SK-N-SH treated with all-trans-retinoic acid at 6 μM for 48 hours (cell line): Measurements from ENCODE around the gene KPTN.

ENCODE experiments used
- TF ChIP-seq, protein P1 (sequence below): fragments of 250-450 bp; sonication (Bioruptor Pico); IDR thresholded peaks from 2 replicates; pipeline ENCODE4 v1.8.0; 2020; ENCODE audit warnings: mild to moderate bottlenecking, moderate library complexity, borderline replicate concordance
- TF ChIP-seq, protein P2 (sequence below): fragments of 250-450 bp; sonication (Bioruptor Pico); IDR thresholded peaks from 2 replicates; pipeline ENCODE4 v1.8.0; 2021; ENCODE audit warnings: low read depth, mild to moderate bottlenecking, moderate library complexity, borderline replicate concordance

GRCh38 chr19:47456721-47457474 lies 27.1 kb downstream of the KPTN start:
- TF ChIP-seq, protein P1, sequence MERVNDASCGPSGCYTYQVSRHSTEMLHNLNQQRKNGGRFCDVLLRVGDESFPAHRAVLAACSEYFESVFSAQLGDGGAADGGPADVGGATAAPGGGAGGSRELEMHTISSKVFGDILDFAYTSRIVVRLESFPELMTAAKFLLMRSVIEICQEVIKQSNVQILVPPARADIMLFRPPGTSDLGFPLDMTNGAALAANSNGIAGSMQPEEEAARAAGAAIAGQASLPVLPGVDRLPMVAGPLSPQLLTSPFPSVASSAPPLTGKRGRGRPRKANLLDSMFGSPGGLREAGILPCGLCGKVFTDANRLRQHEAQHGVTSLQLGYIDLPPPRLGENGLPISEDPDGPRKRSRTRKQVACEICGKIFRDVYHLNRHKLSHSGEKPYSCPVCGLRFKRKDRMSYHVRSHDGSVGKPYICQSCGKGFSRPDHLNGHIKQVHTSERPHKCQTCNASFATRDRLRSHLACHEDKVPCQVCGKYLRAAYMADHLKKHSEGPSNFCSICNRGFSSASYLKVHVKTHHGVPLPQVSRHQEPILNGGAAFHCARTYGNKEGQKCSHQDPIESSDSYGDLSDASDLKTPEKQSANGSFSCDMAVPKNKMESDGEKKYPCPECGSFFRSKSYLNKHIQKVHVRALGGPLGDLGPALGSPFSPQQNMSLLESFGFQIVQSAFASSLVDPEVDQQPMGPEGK (CRISPR knock-in tag): no peak
- TF ChIP-seq, protein P2, sequence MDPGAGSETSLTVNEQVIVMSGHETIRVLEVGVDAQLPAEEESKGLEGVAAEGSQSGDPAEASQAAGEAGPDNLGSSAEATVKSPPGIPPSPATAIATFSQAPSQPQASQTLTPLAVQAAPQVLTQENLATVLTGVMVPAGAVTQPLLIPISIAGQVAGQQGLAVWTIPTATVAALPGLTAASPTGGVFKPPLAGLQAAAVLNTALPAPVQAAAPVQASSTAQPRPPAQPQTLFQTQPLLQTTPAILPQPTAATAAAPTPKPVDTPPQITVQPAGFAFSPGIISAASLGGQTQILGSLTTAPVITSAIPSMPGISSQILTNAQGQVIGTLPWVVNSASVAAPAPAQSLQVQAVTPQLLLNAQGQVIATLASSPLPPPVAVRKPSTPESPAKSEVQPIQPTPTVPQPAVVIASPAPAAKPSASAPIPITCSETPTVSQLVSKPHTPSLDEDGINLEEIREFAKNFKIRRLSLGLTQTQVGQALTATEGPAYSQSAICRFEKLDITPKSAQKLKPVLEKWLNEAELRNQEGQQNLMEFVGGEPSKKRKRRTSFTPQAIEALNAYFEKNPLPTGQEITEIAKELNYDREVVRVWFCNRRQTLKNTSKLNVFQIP (CRISPR knock-in tag): no peak
